Stimulated activated CD8-positive, alpha-beta memory T cell treated with anti-CD3 and anti-CD28 coated beads, Interleukin-4, amount 100 ng/mL, for 24 hours (primary cell): ENCODE results near the gene PLAC1.

Experiments
- DNase-seq: peaks from one replicate; pipeline ENCODE4 v3.0.0-alpha.2; 2020; ENCODE audit warnings: low read depth

Gene PLAC1

GRCh38 chrX:134631426-134632346 is 26.6 kb downstream of the PLAC1 start:
- DNase-seq: no peak

GRCh38 chrX:134628663-134629062 is 29.6 kb downstream of the PLAC1 start:
- DNase-seq: no peak

GRCh38 chrX:134626434-134626833 is 31.8 kb downstream of the PLAC1 start:
- DNase-seq: no peak

GRCh38 chrX:134625315-134625718 is 33.0 kb downstream of the PLAC1 start:
- DNase-seq: no peak

- DNase-seq: no peak
These were observed 34.2 kb downstream of the PLAC1 start for GRCh38 chrX:134624046-134624430.

- DNase-seq: no peak
These were observed 34.8 kb downstream of the PLAC1 start for GRCh38 chrX:134623293-134624045.

- no peak for DNase-seq
These were observed 35.5 kb downstream of the PLAC1 start for GRCh38 chrX:134622813-134623185.

GRCh38 chrX:134622056-134622812 is 36.0 kb downstream of the PLAC1 start:
- no peak for DNase-seq

- DNase-seq: no peak
These were observed 38.4 kb downstream of the PLAC1 start for GRCh38 chrX:134619838-134620237.

- DNase-seq: no peak
These were observed 44.9 kb downstream of the PLAC1 start for GRCh38 chrX:134613396-134613795.

GRCh38 chrX:134608153-134608552 is 50.1 kb downstream of the PLAC1 start:
- DNase-seq: no peak

- DNase-seq: no peak
These were observed 50.7 kb downstream of the PLAC1 start for GRCh38 chrX:134607523-134607922.

GRCh38 chrX:134604701-134605311 is 53.5 kb downstream of the PLAC1 start:
- DNase-seq: no peak

GRCh38 chrX:134603806-134604700 is 54.2 kb downstream of the PLAC1 start:
- DNase-seq: no peak

- DNase-seq: no peak
These were observed 55.9 kb downstream of the PLAC1 start for GRCh38 chrX:134602410-134602809.

GRCh38 chrX:134601240-134601765 is 57.0 kb downstream of the PLAC1 start:
- no peak for DNase-seq

GRCh38 chrX:134600714-134601113 is 57.6 kb downstream of the PLAC1 start:
- DNase-seq: no peak

GRCh38 chrX:134599184-134599914 is 58.9 kb downstream of the PLAC1 start:
- no peak for DNase-seq

- DNase-seq: no peak
These were observed 66.0 kb downstream of the PLAC1 start for GRCh38 chrX:134592303-134592702.

- DNase-seq: no peak
These were observed 66.8 kb downstream of the PLAC1 start for GRCh38 chrX:134591502-134591901.
